Endothelial cell (in vitro differentiated cells): ENCODE data around the gene GLI3. TPM values are rescaled to one million over a fixed set of nuclear protein-coding genes. Genes with fewer than 3 reads are reported as not detected.

Experiments used
- DNase-seq: peaks from one replicate; pipeline ENCODE4 v3.0.0; 2021; ENCODE audit warnings: low spot score
- H3K27ac Mint-ChIP-seq: one replicate; pipeline ENCODE4 v1.8.0; 2021; ENCODE audit warnings: mixed read lengths, inconsistent platforms; ENCODE audit not compliant: unreplicated experiment
- H3K27me3 Mint-ChIP-seq: one replicate; pipeline ENCODE4 v1.8.0; 2021; ENCODE audit warnings: mild to moderate bottlenecking, moderate library complexity, mixed read lengths, inconsistent platforms; ENCODE audit not compliant: unreplicated experiment
- H3K36me3 Mint-ChIP-seq: one replicate; pipeline ENCODE4 v1.8.0; 2021; ENCODE audit warnings: mild to moderate bottlenecking, low read depth, mixed read lengths, inconsistent platforms; ENCODE audit not compliant: unreplicated experiment
- H3K4me1 Mint-ChIP-seq: one replicate; pipeline ENCODE4 v1.8.0; 2021; ENCODE audit warnings: mild to moderate bottlenecking, mixed read lengths, inconsistent platforms; ENCODE audit not compliant: unreplicated experiment
- H3K4me3 Mint-ChIP-seq: one replicate; pipeline ENCODE4 v1.8.0; 2021; ENCODE audit warnings: mild to moderate bottlenecking, mixed read lengths, inconsistent platforms; ENCODE audit not compliant: unreplicated experiment
- H3K9me3 Mint-ChIP-seq: one replicate; pipeline ENCODE4 v1.8.0; 2021; ENCODE audit warnings: mixed read lengths, inconsistent platforms; ENCODE audit not compliant: unreplicated experiment
- CTCF ChIP-seq: fragments of 200-600 bp; sonication (generic); IDR thresholded peaks from one replicate; pipeline ENCODE4 v1.5.0; 2021; ENCODE audit warnings: antibody characterized with exemption; ENCODE audit not compliant: unreplicated experiment
- total RNA-seq: library from RNA; stranded (reverse); fragmentation: NEBNext Ultra II Directional; extraction: Animal tissue kit (Norgen Biotek cat#: 25700); gene quantifications from one replicate; pipeline ENCODE4 v1.2.1, GENCODE V29; 2021; ENCODE audit not compliant: unreplicated experiment

The GLI3 gene
- total RNA-seq, 1 donor from 2014 or later = 24.9 TPM

DNA sequence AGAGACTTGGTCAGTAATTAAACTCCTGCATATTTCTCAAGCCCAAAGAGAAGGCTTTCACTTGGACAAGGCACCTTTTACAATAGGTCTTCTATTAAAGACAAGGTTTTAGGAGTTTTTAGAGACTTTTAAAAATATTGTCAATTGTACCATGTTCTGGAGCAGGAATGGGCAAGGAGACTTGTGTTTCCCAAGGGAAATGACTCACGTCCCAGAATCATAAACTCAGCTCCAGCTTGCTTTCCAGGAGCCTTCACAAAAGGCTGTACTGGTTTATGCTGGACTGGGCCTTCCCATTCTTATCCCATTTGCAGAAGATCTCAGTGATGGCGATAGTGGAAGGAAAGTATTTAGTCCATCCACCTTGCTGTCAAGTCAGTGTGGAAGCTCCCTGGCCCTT is 7.8 kb upstream of the GLI3 start:
- no peak overlapping the region for H3K27ac Mint-ChIP-seq
- H3K27me3 Mint-ChIP-seq = no peaks in the 10 kb centered on the region
- H3K36me3 Mint-ChIP-seq = no peaks in the 10 kb centered on the region
- H3K9me3 Mint-ChIP-seq = no peaks in the 10 kb centered on the region
- TF ChIP-seq CTCF = no peak
- H3K4me3 Mint-ChIP-seq = no peak overlapping the region
- H3K4me1 Mint-ChIP-seq = no peaks in the 10 kb centered on the region
- no peak for DNase-seq

- DNase-seq = no peak
- Mint-ChIP-seq H3K9me3 (no peaks in the 10 kb centered on the region), H3K4me1 (peaks cover 9% of the 10 kb centered on the region), H3K4me3 (no peak overlapping the region), H3K27ac (no peak overlapping the region), H3K36me3 (no peaks in the 10 kb centered on the region), H3K27me3 (peaks cover 5% of the 10 kb centered on the region)
- no peak for TF ChIP-seq CTCF
Measured at GRCh38 chr7:42242381-42242780, 5.4 kb upstream of the GLI3 start.

- Mint-ChIP-seq H3K4me3 (no peak overlapping the region), H3K27ac (no peak overlapping the region), H3K27me3 (peaks cover 5% of the 10 kb centered on the region), H3K9me3 (no peaks in the 10 kb centered on the region), H3K4me1 (peaks cover 9% of the 10 kb centered on the region), H3K36me3 (no peaks in the 10 kb centered on the region)
- TF ChIP-seq CTCF = no peak
- DNase-seq = no peak
Measured at GRCh38 chr7:42241424-42241823, 4.4 kb upstream of the GLI3 start.

GRCh38 chr7:42240416-42240815 is 3.4 kb upstream of the GLI3 start:
- Mint-ChIP-seq H3K36me3 (no peaks in the 10 kb centered on the region), H3K4me3 (no peak overlapping the region), H3K9me3 (no peaks in the 10 kb centered on the region), H3K4me1 (peaks cover 17% of the 10 kb centered on the region), H3K27me3 (peaks cover 10% of the 10 kb centered on the region), H3K27ac (no peak overlapping the region)
- TF ChIP-seq CTCF = no peak
- DNase-seq = no peak

DNA sequence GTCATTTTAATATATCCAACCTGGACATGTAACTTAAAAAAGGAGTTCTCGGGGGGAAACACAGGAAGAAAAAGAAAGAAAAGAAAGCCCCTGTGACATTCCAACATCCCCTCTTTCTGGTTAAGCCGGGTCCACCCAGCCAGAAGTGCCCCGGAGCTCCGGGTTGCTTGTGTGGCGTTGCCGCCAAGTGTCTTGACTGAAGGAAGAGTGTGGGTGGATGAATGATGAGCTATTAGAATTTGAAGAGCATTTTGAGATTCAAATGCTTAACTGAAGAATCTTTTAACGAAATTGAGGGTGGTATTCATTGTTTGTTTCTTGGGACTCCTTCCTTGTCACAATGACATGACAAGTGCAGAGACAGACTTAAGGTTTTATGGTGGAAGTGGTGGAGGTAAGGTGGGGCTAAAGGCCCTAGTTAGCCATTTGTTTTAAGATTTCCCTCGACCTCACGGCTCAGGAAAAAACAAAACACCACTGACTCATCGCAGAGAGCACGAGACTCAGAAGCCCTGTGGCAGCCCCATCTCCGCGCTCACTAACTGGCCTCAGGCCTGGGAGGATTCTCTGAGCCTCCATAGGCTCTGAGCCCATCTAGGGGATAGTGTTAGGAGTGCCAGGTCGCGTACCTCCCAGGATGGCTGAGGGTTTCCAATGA is 1.8 kb upstream of the GLI3 start:
- H3K4me3 Mint-ChIP-seq = peak overlapping the region; percentile 97
- H3K36me3 Mint-ChIP-seq = no peaks in the 10 kb centered on the region
- H3K4me1 Mint-ChIP-seq = peaks cover 21% of the 10 kb centered on the region
- H3K9me3 Mint-ChIP-seq = no peaks in the 10 kb centered on the region
- peaks cover 11% of the 10 kb centered on the region for H3K27me3 Mint-ChIP-seq
- no peak for DNase-seq
- no peak for TF ChIP-seq CTCF
- H3K27ac Mint-ChIP-seq = peak overlapping the region; percentile 88
